ENCODE data around the gene COL15A1.

COL15A1 gene

GRCh38 chr9:98942906-98943681 is 613 bp upstream of the COL15A1 start:
- ATAC-seq (replicated peaks) (no peak), DNase-seq (no peak)
- H3K9me3 Mint-ChIP-seq = no peaks in the 10 kb centered on the region
- H3K36me3 Mint-ChIP-seq (ENCODE audit: insufficient read depth) = no peaks in the 10 kb centered on the region
- H3K4me3 Mint-ChIP-seq = no peak overlapping the region
- H3K27ac Mint-ChIP-seq = no peak overlapping the region
- H3K27me3 Mint-ChIP-seq = peaks cover 53 to 98% of the 10 kb centered on the region in 2 donors
- H3K4me1 Mint-ChIP-seq (ENCODE audit: low read depth in 2 of 2) = peaks cover 9 to 10% of the 10 kb centered on the region in 2 donors

GRCh38 chr9:98944057-98944733 is 488 bp downstream of the COL15A1 start:
- H3K4me1 Mint-ChIP-seq (ENCODE audit: low read depth in 2 of 2) = peaks cover 9 to 10% of the 10 kb centered on the region in 2 donors
- DNase-seq = no peak
- no peak overlapping the region for H3K27ac Mint-ChIP-seq
- ATAC-seq (replicated peaks) = no peak
- H3K9me3 Mint-ChIP-seq = no peaks in the 10 kb centered on the region
- H3K4me3 Mint-ChIP-seq = peak overlapping the region; percentile 26 to 66
- no peaks in the 10 kb centered on the region for H3K36me3 Mint-ChIP-seq (ENCODE audit: insufficient read depth)
- H3K27me3 Mint-ChIP-seq = peaks cover 42 to 90% of the 10 kb centered on the region in 2 donors

GRCh38 chr9:98944734-98945074 is 997 bp downstream of the COL15A1 start:
- Mint-ChIP-seq H3K4me3 (peak overlapping the region; percentile 14 to 26), H3K4me1 (ENCODE audit: low read depth in 2 of 2) (peaks cover 9 to 10% of the 10 kb centered on the region in 2 donors), H3K27me3 (peaks cover 37 to 85% of the 10 kb centered on the region in 2 donors), H3K27ac (no peak overlapping the region), H3K9me3 (no peaks in the 10 kb centered on the region), H3K36me3 (ENCODE audit: insufficient read depth) (no peaks in the 10 kb centered on the region)
- DNase-seq = no peak
- no peak for ATAC-seq (replicated peaks)

- no peak overlapping the region for H3K27ac Mint-ChIP-seq
- H3K4me1 Mint-ChIP-seq (ENCODE audit: low read depth in 2 of 2) = peaks cover 0 to 3% of the 10 kb centered on the region in 2 donors
- DNase-seq (no peak), ATAC-seq (replicated peaks) (no peak)
- H3K27me3 Mint-ChIP-seq = peaks cover 29 to 68% of the 10 kb centered on the region in 2 donors
- no peaks in the 10 kb centered on the region for H3K36me3 Mint-ChIP-seq (ENCODE audit: insufficient read depth)
- no peak overlapping the region for H3K4me3 Mint-ChIP-seq
- H3K9me3 Mint-ChIP-seq = peaks cover 0 to 2% of the 10 kb centered on the region in 2 donors
Measured at GRCh38 chr9:98949565-98949964, 5.9 kb downstream of the COL15A1 start.

- peaks cover 22 to 61% of the 10 kb centered on the region in 2 donors for H3K27me3 Mint-ChIP-seq
- H3K4me1 Mint-ChIP-seq (ENCODE audit: low read depth in 2 of 2) = no peaks in the 10 kb centered on the region
- no peak overlapping the region for H3K4me3 Mint-ChIP-seq
- H3K36me3 Mint-ChIP-seq (ENCODE audit: insufficient read depth) = no peaks in the 10 kb centered on the region
- DNase-seq (no peak), ATAC-seq (replicated peaks) (no peak)
- H3K9me3 Mint-ChIP-seq = peaks cover 0 to 2% of the 10 kb centered on the region in 2 donors
- H3K27ac Mint-ChIP-seq = no peak overlapping the region
Measured at GRCh38 chr9:98950262-98950661, 6.6 kb downstream of the COL15A1 start.

GRCh38 chr9:98951967-98952366 is 8.3 kb downstream of the COL15A1 start:
- DNase-seq = no peak
- H3K27ac Mint-ChIP-seq = no peak overlapping the region
- H3K27me3 Mint-ChIP-seq = peaks cover 21 to 44% of the 10 kb centered on the region in 2 donors
- no peak overlapping the region for H3K4me3 Mint-ChIP-seq
- no peak for ATAC-seq (replicated peaks)
- no peaks in the 10 kb centered on the region for H3K4me1 Mint-ChIP-seq (ENCODE audit: low read depth in 2 of 2)
- H3K36me3 Mint-ChIP-seq (ENCODE audit: insufficient read depth) = no peaks in the 10 kb centered on the region
- peaks cover 0 to 3% of the 10 kb centered on the region in 2 donors for H3K9me3 Mint-ChIP-seq

GRCh38 chr9:98953581-98954243 is 10.0 kb downstream of the COL15A1 start:
- DNase-seq (no peak), ATAC-seq (replicated peaks) (no peak)
- Mint-ChIP-seq H3K27ac (no peak overlapping the region), H3K27me3 (peaks cover 34 to 47% of the 10 kb centered on the region in 2 donors), H3K9me3 (peaks cover 0 to 4% of the 10 kb centered on the region in 2 donors), H3K4me3 (no peak overlapping the region), H3K4me1 (ENCODE audit: low read depth in 2 of 2) (no peaks in the 10 kb centered on the region), H3K36me3 (ENCODE audit: insufficient read depth) (no peaks in the 10 kb centered on the region)

- ATAC-seq (replicated peaks) (no peak), DNase-seq (no peak)
- Mint-ChIP-seq H3K27me3 (peaks cover 35 to 48% of the 10 kb centered on the region in 2 donors), H3K4me3 (no peak overlapping the region), H3K9me3 (peaks cover 0 to 4% of the 10 kb centered on the region in 2 donors), H3K36me3 (ENCODE audit: insufficient read depth) (no peaks in the 10 kb centered on the region), H3K27ac (no peak overlapping the region), H3K4me1 (ENCODE audit: low read depth in 2 of 2) (no peaks in the 10 kb centered on the region)
Measured at GRCh38 chr9:98954244-98954610, 10.5 kb downstream of the COL15A1 start.

GRCh38 chr9:98955259-98955658 is 11.6 kb downstream of the COL15A1 start:
- Mint-ChIP-seq H3K9me3 (peaks cover 0 to 4% of the 10 kb centered on the region in 2 donors), H3K4me3 (no peak overlapping the region), H3K27ac (no peak overlapping the region), H3K36me3 (ENCODE audit: insufficient read depth) (no peaks in the 10 kb centered on the region), H3K27me3 (peaks cover 43 to 59% of the 10 kb centered on the region in 2 donors), H3K4me1 (ENCODE audit: low read depth in 2 of 2) (no peaks in the 10 kb centered on the region)
- DNase-seq (no peak), ATAC-seq (replicated peaks) (no peak)

GRCh38 chr9:98957826-98958225 is 14.1 kb downstream of the COL15A1 start:
- no peak for DNase-seq
- H3K27ac Mint-ChIP-seq = no peak overlapping the region
- ATAC-seq (replicated peaks) = no peak
- H3K9me3 Mint-ChIP-seq = peaks cover 0 to 3% of the 10 kb centered on the region in 2 donors
- H3K27me3 Mint-ChIP-seq = peaks cover 43 to 63% of the 10 kb centered on the region in 2 donors
- H3K4me3 Mint-ChIP-seq = no peak overlapping the region
- H3K36me3 Mint-ChIP-seq (ENCODE audit: insufficient read depth) = no peaks in the 10 kb centered on the region
- H3K4me1 Mint-ChIP-seq (ENCODE audit: low read depth in 2 of 2) = no peaks in the 10 kb centered on the region

GRCh38 chr9:98958271-98958984 is 14.7 kb downstream of the COL15A1 start:
- Mint-ChIP-seq H3K4me1 (ENCODE audit: low read depth in 2 of 2) (no peaks in the 10 kb centered on the region), H3K36me3 (ENCODE audit: insufficient read depth) (no peaks in the 10 kb centered on the region)

GRCh38 chr9:98960409-98960808 is 16.7 kb downstream of the COL15A1 start:
- H3K4me3 Mint-ChIP-seq = no peak overlapping the region
- H3K27me3 Mint-ChIP-seq = peaks cover 35 to 62% of the 10 kb centered on the region in 2 donors
- H3K27ac Mint-ChIP-seq = no peak overlapping the region
- peaks cover 0 to 2% of the 10 kb centered on the region in 2 donors for H3K9me3 Mint-ChIP-seq
- H3K4me1 Mint-ChIP-seq (ENCODE audit: low read depth in 2 of 2) = no peaks in the 10 kb centered on the region
- DNase-seq = no peak
- ATAC-seq (replicated peaks) = no peak
- no peaks in the 10 kb centered on the region for H3K36me3 Mint-ChIP-seq (ENCODE audit: insufficient read depth)

More at GRCh38 chr9:98958271-98958984, 14.7 kb downstream of the COL15A1 start:
- DNase-seq (no peak), ATAC-seq (replicated peaks) (no peak)
- Mint-ChIP-seq H3K27ac (no peak overlapping the region), H3K4me3 (no peak overlapping the region), H3K9me3 (peaks cover 0 to 2% of the 10 kb centered on the region in 2 donors), H3K27me3 (peaks cover 37 to 63% of the 10 kb centered on the region in 2 donors)

GRCh38 chr9:98961513-98962180 is 17.9 kb downstream of the COL15A1 start:
- no peak for ATAC-seq (replicated peaks)

More at GRCh38 chr9:98961513-98962180, 17.9 kb downstream of the COL15A1 start:
- Mint-ChIP-seq H3K4me3 (no peak overlapping the region), H3K27ac (peak overlapping the region in 1 of 2 donors; percentile 1), H3K4me1 (ENCODE audit: low read depth in 2 of 2) (no peaks in the 10 kb centered on the region), H3K36me3 (ENCODE audit: insufficient read depth) (no peaks in the 10 kb centered on the region), H3K27me3 (peaks cover 35 to 62% of the 10 kb centered on the region in 2 donors), H3K9me3 (peaks cover 0 to 2% of the 10 kb centered on the region in 2 donors)
- no peak for DNase-seq

Measured in effector memory CD8-positive, alpha-beta T cell (primary cell).